GM21576 (cell line): ENCODE results near the gene CASK.

Experiments used
- ATAC-seq: cut with Tn5 transposase; IDR thresholded peaks from one replicate; pipeline ENCODE4 v1.9.1; 2021; ENCODE audit warnings: mild to moderate bottlenecking, moderate library complexity; ENCODE audit not compliant: unreplicated experiment

Gene CASK

DNA sequence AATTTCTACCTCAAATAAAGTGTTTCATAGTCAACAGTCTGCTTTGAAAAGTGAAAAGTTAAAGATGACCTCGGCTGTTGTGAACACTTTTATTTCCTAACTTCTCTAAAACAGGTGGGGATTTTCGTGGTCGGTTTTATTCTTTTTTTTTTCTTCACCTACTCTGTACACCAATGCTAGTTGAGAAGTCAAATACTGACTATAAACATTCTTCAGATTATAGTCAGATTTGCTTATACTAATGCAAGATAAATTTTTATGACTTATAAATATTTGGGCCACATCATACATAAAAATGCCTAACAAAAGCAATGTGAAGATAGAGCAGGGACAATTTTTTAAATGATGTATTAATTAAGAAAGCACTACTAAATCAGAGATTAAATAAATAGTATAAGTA is 332.7 kb downstream of the CASK start:
- ATAC-seq: no peak

DNA sequence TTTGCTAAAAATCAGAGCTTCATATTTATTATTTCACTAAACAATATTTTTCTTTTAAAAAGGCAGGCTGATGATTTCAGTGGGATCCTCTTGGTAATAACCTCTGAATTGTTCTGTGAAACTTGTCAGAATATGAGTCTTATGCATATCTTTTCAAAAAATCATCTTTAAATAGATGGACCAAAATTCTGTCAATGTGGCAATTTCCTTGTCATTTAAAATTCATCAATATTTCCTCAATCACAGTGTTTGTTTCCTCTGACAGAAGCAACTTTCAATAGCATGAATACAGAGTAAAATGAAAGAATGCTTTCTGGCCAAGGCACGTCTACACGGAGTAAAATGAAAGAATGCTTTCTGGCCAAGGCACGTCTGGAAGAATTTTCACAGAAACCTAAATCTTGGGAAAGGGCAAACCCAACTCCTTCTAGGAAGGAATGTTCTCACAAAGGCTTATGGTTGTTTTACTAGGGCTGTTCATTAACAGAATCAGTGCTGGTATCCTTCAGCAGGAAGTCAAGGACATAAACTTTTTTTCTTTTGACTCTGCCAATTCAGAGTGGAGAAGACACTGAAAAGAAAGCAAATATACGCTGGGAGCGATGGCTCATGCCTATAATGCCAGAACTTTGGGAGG is 333.6 kb downstream of the CASK start:
- no peak for ATAC-seq

DNA sequence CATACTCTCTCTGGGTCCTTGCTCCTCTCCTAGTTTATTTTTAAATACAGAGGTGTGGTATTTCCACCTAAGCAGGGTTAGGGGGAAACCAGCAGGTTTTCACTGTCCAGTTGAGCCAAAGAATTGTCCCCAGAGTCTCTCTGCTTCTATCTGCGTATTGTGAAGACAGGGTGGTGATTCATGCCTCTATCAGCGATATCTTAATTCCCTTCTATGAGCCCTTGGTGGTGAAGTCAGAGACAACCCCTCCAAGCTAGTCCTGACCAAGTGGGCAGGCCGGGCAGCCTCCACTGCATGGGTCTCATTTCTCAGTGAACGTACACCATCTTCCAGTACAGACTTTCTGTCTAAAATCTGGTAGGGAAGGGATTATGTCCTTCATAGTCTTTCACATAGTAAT is 335.1 kb downstream of the CASK start:
- no peak for ATAC-seq

DNA sequence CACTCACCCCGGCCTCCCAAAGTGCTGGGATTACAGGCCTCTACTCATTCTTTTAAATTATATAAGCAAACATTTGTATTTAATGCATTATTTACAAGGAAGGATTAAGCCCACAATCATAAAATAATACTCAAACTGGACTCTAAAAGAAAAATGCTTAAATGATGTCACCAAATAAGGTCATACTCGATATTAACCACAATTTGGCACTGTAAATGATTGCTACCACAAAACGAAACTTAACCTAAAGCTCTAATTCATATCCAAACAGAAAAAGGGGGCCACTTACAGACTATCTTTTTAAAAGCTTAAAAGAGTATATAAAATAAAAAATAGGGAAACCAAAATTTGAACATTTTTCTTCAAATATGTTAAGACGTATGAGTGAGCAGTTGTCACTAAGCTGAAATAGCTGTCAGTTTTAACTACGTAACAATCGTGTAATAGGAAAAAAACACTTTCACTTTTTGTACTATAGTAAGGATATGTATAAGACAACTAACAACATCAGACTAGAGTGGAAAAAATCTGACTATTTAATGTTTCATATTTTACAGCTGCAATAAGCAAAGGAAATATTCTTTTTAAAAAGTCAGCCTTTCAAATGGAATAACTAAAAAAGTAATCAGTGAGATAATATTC is 342.8 kb downstream of the CASK start:
- no peak for ATAC-seq

DNA sequence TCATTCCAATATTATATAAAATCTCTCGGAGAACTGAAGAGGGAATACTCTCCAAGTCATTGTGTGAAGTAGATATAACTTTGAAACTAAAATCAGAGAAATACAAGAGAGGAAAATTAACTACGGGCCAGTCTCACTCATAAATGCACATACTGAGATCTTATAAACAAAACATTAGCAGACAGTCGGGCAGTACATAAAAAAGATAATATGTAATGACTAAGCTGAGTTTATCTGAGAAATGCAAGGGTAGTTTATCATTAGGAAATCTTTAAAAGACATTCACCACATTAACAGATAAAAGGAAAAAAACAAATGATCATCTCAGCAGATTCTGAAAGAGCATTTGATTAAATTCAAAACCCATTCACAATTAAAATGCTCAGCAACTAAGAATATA is 359.5 kb downstream of the CASK start:
- no peak for ATAC-seq

DNA sequence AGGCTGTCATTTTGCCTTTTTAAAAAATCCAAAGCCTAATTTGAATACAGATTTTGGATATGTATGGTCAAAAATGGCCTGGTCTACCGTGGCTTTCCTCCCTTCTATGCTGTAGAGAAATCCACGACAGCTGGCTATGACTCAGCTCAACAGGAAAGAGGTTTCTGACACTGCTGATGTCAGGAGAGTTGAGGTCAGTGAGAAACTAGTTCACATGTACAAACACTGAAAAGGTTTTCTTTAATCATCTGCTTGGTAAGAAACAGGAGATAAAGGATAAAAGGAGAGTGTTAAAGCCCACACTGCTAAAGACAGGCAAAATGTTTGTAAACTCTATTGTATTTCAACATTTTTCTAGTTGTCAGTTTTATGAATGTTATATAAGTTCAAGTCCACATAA is 362.3 kb downstream of the CASK start:
- peak; percentile 86 for ATAC-seq

DNA sequence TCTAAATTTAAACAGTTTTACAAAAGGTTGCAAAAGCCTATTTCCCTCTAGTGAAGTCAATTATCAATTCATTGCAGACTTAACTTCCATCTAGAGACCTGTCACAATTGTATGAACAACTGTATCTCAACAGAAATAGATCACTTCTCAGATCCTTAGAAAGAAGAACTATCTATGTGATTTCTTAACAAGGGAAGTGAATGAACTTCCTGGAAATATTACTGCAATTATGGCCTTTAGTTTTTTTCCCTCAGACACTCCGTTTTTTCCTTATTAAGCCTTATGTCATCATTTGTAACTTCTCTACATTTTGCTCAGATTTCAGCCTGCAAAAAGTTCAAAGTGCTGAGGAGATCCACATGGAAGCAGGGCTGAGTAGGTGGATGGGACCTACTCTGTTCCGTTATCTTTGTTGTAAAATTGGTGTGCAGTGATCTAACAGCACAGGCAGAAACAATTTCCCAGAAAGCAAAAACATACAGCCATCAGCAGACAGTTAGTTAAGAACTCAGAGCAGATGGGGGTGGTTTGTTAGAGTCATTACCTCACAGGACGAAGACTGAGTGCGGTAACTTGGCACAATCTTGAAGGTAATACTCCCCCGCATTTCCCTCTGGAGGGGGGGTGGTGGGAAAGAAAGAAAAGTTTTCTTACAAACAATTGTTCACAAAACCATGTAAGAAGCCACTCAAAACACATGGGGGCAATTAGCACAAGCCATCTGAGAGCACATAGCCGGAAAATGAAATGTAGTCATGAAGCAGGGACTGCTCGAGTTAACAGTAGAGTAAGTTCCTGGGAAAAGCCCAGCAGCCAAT is 363.9 kb downstream of the CASK start:
- ATAC-seq: no peak

DNA sequence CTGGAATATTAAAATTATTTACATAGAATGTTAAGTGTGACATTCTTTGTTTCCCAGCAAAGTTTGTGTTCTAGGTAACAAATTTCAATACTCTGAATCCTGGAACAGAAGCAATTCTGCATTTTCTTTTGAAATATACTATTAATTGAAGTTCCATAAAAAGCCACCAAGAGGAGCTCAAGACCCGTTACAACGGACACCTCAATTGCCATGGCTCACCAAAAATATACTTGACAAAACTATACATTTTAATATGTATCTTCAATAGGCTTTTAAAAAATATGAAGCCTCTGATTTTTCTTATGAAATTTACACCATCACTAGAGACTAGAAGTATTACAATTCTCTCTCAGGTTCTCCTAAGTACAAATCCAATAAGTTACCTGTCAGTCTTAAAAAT is 364.8 kb downstream of the CASK start:
- no peak for ATAC-seq

DNA sequence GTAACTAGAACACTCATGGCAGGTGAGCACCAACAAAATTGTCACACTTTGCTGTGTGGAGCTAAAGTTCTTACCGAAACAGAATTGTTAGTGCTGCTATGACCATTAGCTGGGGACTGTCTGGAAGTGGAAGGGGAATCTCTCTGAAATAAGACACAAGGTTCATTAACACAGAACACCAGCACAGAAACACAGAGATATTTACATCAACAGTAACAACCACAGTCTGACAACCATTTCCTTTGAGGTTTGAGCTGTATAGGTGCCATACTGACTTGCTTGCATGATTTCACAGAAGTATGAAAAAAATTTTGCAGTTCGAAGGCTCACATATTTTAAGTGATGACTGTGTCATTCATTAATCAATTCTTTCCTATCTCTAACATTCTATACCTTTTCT is 366.4 kb downstream of the CASK start:
- peak; percentile 50 for ATAC-seq

DNA sequence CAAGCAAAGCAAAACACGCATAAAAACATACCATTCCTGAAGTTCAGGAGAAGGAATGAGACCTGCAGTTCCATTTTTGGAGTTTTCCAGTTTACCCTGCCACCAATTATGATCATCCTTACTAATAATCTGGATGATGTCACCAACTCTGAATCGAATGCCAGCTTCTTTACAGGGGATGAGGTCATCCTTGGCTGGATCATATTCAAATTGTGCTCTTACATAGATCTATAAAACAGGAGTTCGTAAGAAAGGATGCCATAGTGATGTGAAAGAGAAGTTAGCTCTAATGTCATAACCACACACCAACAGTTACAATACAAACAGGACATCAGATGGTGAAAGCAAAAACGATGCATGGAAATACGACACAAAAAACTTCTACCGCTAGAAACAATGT is 369.7 kb downstream of the CASK start:
- no peak for ATAC-seq

DNA sequence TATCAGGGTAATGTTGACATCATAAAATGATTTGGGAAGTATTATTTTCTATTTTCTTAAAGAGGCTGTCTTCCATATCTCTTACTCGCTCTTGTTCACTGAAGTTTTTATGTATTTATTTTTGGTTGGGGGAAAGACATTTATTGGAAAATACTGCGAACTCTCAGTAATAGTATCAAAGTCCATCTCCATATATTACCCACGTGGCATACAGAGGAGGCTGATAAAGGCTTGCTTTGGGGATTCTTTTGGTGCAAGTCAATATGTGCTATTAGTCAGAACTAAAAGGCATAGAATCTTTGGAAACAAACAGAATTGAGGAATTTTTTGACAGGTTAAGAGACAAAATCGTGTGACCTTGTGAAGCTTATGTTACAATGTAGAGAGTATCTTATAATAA is 374.9 kb downstream of the CASK start:
- ATAC-seq: no peak

DNA sequence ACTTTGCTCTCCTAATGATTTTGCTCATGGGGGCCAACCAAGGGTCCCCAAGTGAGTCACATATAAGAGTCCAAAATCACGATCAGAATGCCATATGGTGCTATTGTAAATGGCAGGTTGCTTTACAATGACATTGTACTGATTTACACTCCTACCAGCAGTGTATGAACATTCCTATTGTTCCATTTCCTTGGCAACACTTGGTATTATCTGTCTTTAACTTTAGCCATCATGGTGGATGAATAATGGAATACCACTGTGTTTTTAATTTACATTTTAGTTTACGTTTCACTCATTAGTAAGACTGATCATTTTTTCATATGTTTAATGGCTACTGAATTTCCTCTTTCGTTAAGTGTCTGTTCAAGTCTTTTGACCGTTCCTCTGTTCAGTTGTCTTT is 379.7 kb downstream of the CASK start:
- ATAC-seq: no peak

DNA sequence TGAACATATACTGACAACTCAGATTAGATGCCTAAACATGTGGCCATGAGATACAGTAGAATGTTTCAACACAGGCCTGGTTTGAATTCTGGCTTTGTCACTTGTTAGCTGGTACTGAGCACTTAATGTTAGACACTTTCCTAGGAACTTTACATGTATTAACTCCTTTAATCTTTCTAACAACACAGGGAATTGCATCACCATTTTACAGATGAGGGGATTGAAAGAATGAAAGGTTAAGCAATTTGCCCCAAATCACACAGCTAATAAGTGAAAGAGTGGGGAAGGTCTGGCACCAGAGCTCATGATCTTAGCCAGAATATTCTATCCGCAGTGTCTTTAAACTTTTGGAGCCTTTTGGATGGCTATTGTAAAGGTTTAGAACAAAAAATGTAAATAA is 380.3 kb downstream of the CASK start:
- ATAC-seq: no peak

DNA sequence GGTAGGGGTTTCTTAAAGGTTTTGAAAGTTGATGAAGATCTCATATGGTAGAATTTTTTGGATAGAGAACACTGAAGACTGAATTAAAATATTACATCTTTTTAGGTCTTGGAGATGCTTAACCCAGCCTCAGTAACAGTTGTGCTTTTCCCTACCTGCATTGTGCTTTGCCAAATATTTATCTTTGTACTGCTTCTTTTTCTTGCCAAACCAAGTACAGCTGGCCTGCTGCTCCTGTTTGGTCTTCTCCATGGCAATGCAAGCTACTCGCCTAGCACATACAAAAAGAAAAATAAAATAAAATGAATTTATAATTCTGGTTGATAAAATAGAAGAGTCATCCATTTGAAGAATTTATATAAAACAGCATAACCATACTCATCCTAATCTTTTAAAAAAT is 380.8 kb downstream of the CASK start:
- no peak for ATAC-seq

DNA sequence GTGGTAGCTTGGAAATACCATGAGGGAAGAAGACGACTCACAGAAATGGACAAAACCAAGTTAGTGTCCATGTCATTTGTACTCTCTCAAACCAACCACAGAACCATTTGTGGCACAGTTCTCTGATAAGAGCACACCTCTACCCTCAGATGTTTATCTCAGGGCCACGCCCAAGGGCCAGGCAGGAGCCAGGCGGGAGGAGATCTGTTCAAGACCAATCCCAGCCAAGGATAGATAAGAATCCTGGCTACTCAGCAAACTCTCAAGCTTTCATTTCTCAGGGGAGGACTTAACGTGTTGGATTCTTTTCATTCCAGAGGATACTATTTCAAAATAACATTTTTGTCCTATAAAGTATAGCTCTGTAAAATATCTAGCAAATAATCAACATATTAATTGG is 381.2 kb downstream of the CASK start:
- ATAC-seq: no peak

DNA sequence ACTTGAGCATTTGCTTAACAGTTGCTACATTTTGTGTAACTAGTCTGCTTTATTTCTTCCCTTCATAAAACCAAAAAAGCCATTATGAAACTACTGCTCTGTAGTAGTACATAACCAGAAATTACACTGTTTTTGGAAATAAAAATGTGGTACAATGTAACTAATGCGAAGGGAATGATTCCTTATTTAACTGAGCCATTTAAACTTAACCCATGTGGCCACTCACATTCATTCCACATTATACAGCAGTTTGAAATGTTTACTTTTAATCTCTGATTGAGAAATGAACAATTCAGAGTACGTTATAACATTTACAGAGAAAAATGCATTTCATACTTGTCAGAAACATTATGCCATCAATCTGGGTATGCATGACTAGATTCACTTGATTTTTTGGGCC is 382.0 kb downstream of the CASK start:
- ATAC-seq: no peak

DNA sequence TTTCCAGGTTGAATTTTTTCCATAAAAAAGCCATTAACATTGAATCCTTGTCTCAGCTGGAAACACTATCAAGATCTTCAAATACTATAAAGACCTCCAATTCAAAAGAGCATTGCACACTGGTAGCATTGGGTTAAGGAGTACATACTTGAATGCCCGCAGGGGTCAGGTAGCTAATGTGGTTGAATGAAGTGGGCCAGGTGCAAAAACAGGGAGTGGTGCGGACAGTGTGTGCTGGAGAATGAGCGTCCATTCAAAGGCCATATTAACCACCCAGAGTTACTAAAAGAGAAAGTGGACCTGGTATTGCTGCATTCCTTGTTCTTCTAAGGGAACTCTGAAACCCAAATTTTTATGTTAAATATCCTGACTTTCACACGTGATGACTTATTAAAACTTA is 384.6 kb downstream of the CASK start:
- no peak for ATAC-seq

DNA sequence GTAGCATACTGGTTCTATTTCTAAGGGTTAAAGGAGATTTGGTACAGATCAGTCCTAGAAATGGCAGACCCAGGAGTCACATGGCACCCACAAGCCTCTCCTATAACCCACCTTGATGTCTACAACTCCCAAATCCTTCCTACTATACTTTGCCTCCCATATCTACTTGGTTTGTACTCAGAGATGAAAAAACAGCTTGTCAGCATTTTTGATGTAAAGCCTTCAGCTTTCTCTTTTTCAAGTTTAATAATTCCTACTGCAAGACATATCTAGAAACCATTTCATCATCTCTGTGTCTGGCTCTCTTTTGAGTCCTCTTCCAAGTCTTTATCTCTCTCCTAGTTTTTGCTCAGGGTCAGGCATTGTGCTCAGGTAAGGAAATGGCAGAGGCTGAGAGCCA is 393.3 kb downstream of the CASK start:
- no peak for ATAC-seq

DNA sequence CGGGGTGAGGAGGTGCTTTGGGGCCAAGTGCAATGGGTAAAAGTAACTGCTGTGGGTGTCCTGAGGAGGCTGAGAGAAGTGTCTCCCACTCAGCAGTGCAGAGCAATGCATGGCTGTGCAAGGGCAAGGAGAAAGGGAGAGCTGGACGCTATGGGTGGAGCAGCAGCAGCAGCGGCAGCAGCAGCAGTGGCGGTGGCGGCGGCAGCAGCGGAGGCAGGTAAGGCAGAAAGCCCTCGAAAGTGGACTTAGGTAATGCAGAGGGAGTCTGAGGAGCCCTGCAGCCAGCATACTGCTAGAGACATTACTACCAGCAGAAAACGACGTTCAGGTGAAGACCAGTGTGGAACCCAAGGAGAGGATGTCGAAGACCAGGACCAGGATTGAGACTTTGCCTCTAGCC is 394.1 kb downstream of the CASK start:
- ATAC-seq: no peak

DNA sequence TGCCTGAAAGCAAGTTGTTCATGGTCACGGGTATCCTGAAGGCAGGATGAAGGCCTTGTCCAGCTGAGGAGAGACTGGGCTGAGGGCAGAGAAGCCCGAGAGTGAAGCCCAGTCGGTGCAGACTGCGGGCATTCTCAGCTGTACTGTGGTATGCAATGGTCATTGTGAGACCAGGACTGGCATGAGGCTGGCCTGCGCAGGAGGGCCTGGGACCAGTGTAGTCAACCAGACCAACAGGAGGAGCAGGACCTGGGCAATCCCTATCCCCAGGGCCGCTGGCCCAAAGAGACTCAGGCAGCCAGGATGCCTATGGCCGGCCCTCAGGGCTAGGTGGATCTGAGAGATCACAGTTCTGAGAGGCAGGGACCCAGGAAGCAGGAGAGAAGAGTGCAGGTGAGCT is 394.6 kb downstream of the CASK start:
- no peak for ATAC-seq

DNA sequence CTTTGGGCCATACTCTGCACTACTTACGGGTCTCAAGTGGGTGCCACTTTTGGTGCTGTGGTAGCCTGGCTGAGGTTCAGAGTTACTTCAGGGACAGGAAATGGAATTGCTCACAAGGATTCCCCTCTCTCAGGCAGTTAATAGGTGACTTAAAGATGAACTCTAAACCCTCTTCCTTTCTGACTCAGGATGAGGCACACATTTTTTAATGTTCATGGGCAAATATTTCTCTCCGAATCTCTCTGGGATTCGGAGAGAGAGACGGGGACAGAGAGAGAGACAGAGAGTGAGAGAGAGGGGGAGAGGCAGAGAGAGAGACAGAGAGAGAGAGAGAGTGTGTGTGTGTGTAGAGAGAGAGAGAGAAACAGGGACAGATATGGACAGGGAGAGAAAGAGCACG is 396.4 kb downstream of the CASK start:
- no peak for ATAC-seq

DNA sequence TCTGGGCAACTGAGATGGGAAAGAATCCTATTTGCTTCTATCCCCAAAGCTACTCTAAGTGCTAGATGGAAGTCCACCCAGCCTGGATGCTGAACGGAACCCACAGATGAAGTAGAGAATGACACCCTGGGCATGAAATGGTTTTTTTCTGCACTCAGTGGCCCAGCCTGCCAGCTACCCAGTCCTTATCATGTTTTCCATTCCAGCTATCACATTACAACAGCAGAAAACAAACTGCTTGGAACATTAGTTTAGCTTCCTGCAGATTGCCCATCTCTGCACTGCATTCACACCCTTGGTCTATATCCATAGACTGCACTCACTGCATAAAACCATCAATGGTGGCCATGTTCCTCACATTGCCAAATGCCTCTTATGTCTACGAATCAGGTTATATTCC is 397.1 kb downstream of the CASK start:
- ATAC-seq: no peak
